Fibroblast of skin of right biceps (primary cell): ENCODE results near the gene PEX16.
"Not testable (repeated sequence)": the region's sequence is repeated elsewhere in the genome, so short reads cannot be mapped to it uniquely, and the experiment has no call there.

ENCODE experiments used
- DNase-seq: peaks from one replicate; pipeline ENCODE4 v3.0.0-alpha.2; 2013

Gene PEX16

GRCh38 chr11:45917286-45917622 lies 423 bp downstream of the PEX16 start:
- no peak for DNase-seq

DNA sequence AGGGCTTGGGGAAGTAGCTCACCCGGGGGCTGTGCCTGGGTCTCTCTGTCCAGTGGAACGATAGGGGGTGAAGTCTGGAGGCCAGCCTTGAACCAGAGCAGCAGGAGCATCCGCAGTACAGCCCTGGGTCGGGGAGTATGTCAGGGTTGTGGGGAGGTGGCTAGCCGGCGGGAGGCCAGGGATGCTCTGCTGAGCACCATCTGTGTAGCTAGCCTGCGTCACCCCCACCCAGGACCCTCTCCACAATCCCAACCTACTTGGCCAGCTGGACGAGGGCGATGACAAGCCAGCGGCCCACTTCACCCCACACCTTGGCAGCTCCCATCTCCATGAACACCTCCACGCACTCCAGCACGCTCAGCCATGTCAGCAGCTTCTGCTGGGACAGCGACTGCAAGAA lies 2.2 kb downstream of the PEX16 start:
- DNase-seq = no peak

GRCh38 chr11:45913942-45914635 lies 3.6 kb downstream of the PEX16 start:
- no peak for DNase-seq

DNA sequence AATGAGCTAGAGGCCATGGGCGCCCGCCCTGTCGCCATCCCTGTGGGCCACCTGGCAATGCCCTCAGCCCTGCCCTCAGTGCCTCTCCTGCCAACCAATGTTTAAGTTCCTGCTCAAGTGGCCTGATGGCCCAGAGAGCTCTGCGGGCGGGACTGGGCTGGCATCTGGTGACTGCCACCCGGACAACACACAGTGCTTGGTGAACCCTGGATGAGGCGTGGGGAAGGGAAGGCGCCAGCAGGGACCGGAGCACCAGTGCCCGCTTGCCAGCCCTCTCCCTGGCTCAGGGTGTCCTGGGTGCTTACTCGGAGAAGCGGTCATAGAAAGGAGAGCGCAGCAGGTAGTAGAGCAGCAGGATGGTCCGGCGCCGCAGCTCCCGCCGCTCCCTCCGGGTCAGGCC lies 4.2 kb downstream of the PEX16 start:
- DNase-seq = no peak

DNA sequence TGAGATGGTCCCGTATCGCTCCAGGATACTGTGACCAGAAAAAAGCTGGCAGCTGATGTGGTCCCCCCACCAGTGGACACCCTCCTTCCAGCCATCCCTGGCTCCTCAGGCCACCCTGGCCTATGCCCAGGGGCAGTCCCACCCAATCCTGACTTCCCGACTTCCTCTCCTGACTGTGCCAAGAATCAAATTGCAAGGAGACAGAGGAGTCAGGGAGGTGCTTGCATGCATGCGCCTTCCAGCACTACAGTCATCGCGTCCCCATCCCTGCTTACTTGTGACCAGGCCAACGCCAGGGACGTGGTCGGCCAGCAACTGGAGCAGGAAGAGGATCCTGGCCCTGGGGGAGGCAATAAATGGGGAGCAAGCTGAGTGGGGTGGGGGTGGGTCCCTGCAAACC lies 7.1 kb downstream of the PEX16 start:
- DNase-seq = no peak

- no peak for DNase-seq
Observed at GRCh38 chr11:45909594-45910475, 7.8 kb downstream of the PEX16 start.

DNA sequence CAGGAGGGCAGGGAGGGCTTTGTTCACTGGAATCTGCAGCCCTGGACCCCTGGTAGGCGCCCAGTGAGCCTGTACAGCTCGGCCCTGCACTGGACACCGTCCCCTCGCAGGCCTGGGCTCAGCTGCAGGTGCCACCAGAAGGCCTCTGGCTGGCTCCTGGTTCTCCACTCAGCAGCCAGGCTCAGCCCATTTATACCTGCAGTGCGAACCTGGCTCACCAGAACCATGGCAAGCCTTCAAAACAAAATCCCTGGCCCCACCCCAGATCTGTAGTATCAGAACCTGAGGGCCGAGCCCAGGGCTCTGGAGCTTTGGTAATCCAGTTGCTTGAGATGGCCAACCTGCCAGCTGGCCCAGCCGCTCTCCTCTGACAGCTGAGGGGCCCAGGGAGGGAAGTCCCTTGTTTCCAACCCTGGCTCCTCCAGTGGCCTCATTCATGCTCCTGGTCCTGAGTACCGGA lies 9.7 kb downstream of the PEX16 start:
- no peak for DNase-seq

DNA sequence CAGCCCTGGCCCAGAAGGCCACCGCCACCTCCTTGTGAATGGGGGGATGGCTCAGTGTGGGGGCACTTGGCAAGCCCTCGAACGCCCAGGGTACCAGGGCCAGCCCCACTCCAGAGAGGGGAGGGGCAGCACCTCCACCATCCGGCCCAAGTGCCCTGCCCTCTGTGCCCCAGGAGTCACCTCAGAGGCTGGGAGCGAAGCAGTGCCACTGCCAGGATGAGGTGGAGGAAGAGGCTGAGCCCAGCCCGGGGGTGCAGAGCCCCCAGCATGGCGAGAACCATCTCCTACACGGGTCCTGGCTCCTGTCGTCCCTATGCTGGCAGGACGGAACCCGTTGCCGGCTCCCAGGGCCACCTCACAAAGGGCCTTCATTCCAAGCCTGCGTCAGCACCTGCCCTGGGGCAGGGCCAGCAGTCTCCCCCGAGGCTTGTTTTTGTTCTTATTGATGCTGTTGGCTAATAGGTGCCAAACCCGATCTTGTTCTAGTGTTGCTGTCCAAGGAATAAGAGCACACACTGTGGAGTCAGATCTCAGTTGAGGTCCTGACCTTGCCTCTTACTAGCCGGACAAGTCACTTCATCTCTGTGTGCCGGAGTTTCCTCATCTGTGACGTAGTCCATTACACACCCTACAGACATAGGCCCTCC lies 10.6 kb downstream of the PEX16 start, which contains the start of gene FREY1:
FREY1 (minus strand) TSS at position 307 of the 647 bp plus-strand sequence; CDS start at position 281, 26 bp downstream.
- no peak for DNase-seq

- no peak for DNase-seq
Observed at GRCh38 chr11:45906096-45906682, 11.5 kb downstream of the PEX16 start.

DNA sequence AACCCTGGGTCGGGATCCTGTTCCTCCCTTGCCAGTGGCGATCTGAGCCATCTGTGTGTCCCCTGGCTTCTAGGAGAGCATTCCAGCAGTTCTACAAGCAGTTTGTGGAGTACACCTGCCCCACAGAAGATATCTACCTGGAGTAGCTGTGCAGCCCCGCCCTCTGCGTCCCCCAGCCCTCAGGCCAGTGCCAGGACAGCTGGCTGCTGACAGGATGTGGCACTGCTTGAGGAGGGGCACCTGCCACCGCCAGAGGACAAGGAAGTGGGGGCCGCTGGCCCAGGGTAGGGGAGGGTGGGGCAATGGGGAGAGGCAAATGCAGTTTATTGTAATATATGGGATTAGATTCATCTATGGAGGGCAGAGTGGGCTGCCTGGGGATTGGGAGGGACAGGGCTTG lies 12.1 kb downstream of the PEX16 start:
- not testable (repeated sequence) for DNase-seq

GRCh38 chr11:45905095-45905494 lies 12.6 kb downstream of the PEX16 start:
- no peak for DNase-seq

- no peak for DNase-seq
Observed at GRCh38 chr11:45904309-45904915, 13.3 kb downstream of the PEX16 start.

DNA sequence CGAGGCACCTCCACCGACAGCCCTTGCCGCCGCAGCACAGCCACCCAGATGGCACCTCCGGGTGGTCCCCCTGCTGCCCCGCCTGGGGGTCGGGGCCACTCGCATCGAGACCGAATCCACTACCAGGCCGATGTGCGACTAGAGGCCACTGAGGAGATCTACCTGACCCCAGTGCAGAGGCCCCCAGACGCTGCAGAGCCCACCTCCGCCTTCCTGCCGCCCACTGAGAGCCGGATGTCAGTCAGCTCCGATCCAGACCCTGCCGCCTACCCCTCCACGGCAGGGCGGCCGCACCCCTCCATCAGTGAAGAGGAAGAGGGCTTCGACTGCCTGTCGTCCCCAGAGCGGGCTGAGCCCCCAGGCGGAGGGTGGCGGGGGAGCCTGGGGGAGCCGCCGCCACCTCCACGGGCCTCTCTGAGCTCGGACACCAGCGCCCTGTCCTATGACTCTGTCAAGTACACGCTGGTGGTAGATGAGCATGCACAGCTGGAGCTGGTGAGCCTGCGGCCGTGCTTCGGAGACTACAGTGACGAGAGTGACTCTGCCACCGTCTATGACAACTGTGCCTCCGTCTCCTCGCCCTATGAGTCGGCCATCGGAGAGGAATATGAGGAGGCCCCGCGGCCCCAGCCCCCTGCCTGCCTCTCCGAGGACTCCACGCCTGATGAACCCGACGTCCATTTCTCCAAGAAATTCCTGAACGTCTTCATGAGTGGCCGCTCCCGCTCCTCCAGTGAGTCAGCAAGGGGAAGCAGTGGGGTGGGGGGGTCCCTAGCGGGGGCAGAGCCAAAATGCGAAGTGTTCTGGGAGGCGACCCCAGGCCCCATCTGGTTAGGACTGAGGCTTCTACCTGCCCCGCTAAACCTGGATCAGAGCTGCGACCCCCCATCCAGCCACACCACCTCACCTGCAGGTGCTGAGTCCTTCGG lies 15.0 kb downstream of the PEX16 start:
- no peak for DNase-seq

GRCh38 chr11:45901626-45902025 lies 16.1 kb downstream of the PEX16 start:
- DNase-seq = no peak

DNA sequence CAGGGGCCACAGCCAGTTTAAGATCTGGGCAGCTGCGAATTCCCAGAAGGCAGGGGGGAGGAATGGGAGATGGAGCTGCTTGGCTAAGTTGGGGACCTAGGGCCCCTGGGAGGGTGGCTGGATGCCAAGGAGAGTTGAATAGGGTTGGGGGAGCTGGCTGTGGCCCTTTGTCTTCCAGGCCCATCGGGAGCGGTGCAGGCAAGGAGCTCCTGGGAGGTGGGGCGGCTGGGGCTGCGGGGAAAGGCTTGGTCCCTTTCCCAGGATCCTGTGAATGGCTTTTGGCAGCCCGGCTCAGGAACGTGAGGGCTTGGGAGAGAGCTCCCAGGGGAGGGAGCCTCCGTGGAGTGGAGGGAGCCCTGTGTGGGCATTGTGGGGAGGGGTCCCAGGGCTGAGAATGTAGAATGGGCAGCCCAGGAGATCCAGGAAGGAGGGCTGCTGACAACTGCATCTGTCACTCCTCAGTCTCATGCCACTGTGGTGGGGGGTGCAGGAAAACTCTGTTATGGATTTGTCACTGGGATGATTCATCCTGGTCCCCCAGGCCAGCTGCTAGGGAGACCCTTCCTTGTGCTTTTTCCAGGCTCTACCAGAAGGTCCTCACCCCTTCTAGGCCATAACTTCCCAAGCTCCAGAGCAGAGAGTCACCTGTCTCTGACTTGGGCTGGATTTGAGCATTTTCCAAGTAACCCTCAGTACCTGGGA lies 16.6 kb downstream of the PEX16 start:
- no peak for DNase-seq

- not testable (repeated sequence) for DNase-seq
Observed at GRCh38 chr11:45900175-45900800, 17.4 kb downstream of the PEX16 start.

GRCh38 chr11:45899448-45900174 lies 18.1 kb downstream of the PEX16 start:
- peak; percentile 90 for DNase-seq

- no peak for DNase-seq
Observed at GRCh38 chr11:45899086-45899447, 18.6 kb downstream of the PEX16 start.

GRCh38 chr11:45897556-45897955 lies 20.1 kb downstream of the PEX16 start:
- DNase-seq = no peak
